ENCODE measurements around the gene MCTP1. TPM values are rescaled to one million over a fixed set of nuclear protein-coding genes. Genes with fewer than 3 reads are reported as not detected.

The MCTP1 gene
- total RNA-seq, 1 experiment from 2014 or later, result 0.44 TPM

DNA sequence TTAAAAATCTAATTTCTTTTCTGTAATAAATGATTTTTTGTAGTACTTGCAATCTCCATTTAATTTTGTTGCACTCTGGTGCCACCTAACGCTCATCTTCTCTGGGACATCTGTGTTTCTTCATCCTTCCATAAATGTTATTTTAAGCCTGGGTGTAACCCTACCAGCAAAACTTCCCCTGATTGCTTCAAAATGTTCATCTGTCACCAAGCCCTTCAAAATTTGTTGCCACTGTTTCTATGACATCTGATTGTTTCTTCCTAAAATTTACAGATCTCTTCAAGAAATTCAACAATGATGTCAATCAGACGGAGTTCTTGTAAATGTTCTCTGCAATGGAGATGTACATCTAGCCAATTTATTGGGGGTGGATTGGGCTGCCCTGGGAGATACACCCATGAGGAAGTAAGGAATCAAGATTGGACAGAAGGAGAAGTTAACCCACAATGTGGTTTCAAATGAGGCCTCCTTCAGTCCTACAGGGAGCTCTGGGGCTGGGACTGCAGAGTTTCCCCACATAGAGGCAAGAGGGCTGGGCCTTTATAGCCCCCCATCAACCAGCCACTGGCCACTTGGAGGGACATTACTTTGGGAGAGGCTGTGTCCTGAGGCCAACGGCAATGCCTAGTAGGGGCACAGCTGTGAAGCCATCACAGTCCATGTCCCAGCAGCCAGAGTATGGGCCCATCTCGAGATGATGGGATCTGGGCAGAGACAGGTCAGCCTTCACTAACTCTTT lies 23.3 kb downstream of the MCTP1 start:
- RAD21 ChIA-PET (ENCODE audit: low non-redundant PET in 1 of 2, low total read pairs in 2 of 2, uncharacterized antibody in 2 of 2, unreplicated experiment in 2 of 2), result no interaction called here
- POLR2A ChIA-PET, result no interaction called here

GRCh38 chr5:95256991-95257390 lies 27.9 kb downstream of the MCTP1 start:
- Histone ChIP-seq H3K9me2 (ENCODE audit: insufficient read depth) (no peaks in the 10 kb centered on the region), H3K27me3 (ENCODE audit: insufficient read depth, low read length) (no peaks in the 10 kb centered on the region), H3K9me3 (ENCODE audit: control insufficient read depth in 1 of 2, insufficient read depth in 1 of 2, low read depth in 1 of 2, low read length in 2 of 2) (no peaks in the 10 kb centered on the region), H3K4me2 (ENCODE audit: low read length) (no peak overlapping the region), H4K20me1 (ENCODE audit: insufficient read depth) (no peaks in the 10 kb centered on the region), H3K36me3 (ENCODE audit: control insufficient read depth in 1 of 2, insufficient read depth in 2 of 2, low read length in 2 of 2) (no peaks in the 10 kb centered on the region), H3K79me2 (ENCODE audit: insufficient read depth, low read length) (no peaks in the 10 kb centered on the region), H3K4me3 (replicated peaks in 1 of 2; ENCODE audit: low read depth in 1 of 2, low read length in 2 of 2) (no peak overlapping the region), H3K27ac (ENCODE audit: low read depth, low read length) (no peak overlapping the region), H3K9ac (ENCODE audit: low read length) (no peak overlapping the region), H3K4me1 (ENCODE audit: control insufficient read depth in 1 of 2, insufficient read depth in 2 of 2, low read length in 2 of 2) (no peaks in the 10 kb centered on the region), H2AFZ (ENCODE audit: low read depth, low read length, poor library complexity, severe bottlenecking) (no peak overlapping the region)
- intact Hi-C loops (cut with micrococcal nuclease), result no loop called here
- no peak for DNase-seq (ENCODE audit: low read depth, low spot score)
- ATAC-seq, result no peak
- CTCF ChIA-PET, result no interaction called here
- RAD21 ChIA-PET (ENCODE audit: low non-redundant PET in 1 of 2, low total read pairs in 2 of 2, uncharacterized antibody in 2 of 2, unreplicated experiment in 2 of 2), result no interaction called here
- no TSS peak for BruUV-seq (replicated peaks)
- POLR2A ChIA-PET, result no interaction called here
- TF ChIP-seq YY1 (IDR thresholded peaks at IDR 0.05; ENCODE audit: extremely low read depth, insufficient replicate concordance, low read depth, low read length) (no peak), EGR1 (IDR thresholded peaks at IDR 0.05; ENCODE audit: low read depth) (no peak), ATF3 (IDR thresholded peaks at IDR 0.05) (no peak), FOSL1 (IDR thresholded peaks at IDR 0.05; ENCODE audit: low read depth) (no peak), ZNF274 (IDR thresholded peaks at IDR 0.05; ENCODE audit: low read depth, low read length) (no peak), ELF1 (IDR thresholded peaks at IDR 0.05; ENCODE audit: borderline replicate concordance, low read depth) (no peak)
- TF ChIP-seq, protein P1, sequence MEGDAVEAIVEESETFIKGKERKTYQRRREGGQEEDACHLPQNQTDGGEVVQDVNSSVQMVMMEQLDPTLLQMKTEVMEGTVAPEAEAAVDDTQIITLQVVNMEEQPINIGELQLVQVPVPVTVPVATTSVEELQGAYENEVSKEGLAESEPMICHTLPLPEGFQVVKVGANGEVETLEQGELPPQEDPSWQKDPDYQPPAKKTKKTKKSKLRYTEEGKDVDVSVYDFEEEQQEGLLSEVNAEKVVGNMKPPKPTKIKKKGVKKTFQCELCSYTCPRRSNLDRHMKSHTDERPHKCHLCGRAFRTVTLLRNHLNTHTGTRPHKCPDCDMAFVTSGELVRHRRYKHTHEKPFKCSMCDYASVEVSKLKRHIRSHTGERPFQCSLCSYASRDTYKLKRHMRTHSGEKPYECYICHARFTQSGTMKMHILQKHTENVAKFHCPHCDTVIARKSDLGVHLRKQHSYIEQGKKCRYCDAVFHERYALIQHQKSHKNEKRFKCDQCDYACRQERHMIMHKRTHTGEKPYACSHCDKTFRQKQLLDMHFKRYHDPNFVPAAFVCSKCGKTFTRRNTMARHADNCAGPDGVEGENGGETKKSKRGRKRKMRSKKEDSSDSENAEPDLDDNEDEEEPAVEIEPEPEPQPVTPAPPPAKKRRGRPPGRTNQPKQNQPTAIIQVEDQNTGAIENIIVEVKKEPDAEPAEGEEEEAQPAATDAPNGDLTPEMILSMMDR (IDR thresholded peaks at IDR 0.05 in 2 of 3, conservative IDR thresholded peaks at IDR 0.05 in 1 of 3; ENCODE audit: borderline replicate concordance in 1 of 3, insufficient read depth in 1 of 3, low read depth in 2 of 3, low read length in 2 of 3), result no peak

More for the DNA sequence above, 23.3 kb downstream of the MCTP1 start:
- Histone ChIP-seq H3K79me2 (ENCODE audit: insufficient read depth, low read length) (no peaks in the 10 kb centered on the region), H3K4me1 (ENCODE audit: control insufficient read depth in 1 of 2, insufficient read depth in 2 of 2, low read length in 2 of 2) (no peaks in the 10 kb centered on the region), H3K9me3 (ENCODE audit: control insufficient read depth in 1 of 2, insufficient read depth in 1 of 2, low read depth in 1 of 2, low read length in 2 of 2) (no peaks in the 10 kb centered on the region), H3K27ac (ENCODE audit: low read depth, low read length) (no peak overlapping the region), H3K4me3 (replicated peaks in 1 of 2; ENCODE audit: low read depth in 1 of 2, low read length in 2 of 2) (no peak overlapping the region), H3K27me3 (ENCODE audit: insufficient read depth, low read length) (no peaks in the 10 kb centered on the region), H3K9me2 (ENCODE audit: insufficient read depth) (no peaks in the 10 kb centered on the region), H3K4me2 (ENCODE audit: low read length) (no peak overlapping the region), H3K36me3 (ENCODE audit: control insufficient read depth in 1 of 2, insufficient read depth in 2 of 2, low read length in 2 of 2) (no peaks in the 10 kb centered on the region), H3K9ac (ENCODE audit: low read length) (no peak overlapping the region), H2AFZ (ENCODE audit: low read depth, low read length, poor library complexity, severe bottlenecking) (no peak overlapping the region), H4K20me1 (ENCODE audit: insufficient read depth) (no peaks in the 10 kb centered on the region)
- no peak for DNase-seq (ENCODE audit: low read depth, low spot score)
- TF ChIP-seq, protein P1 (IDR thresholded peaks at IDR 0.05 in 2 of 3, conservative IDR thresholded peaks at IDR 0.05 in 1 of 3; ENCODE audit: borderline replicate concordance in 1 of 3, insufficient read depth in 1 of 3, low read depth in 2 of 3, low read length in 2 of 3), result peak; percentile 51 to 56 (median 54); a peak in 4 of 6 replicates
- TF ChIP-seq SIN3A (IDR thresholded peaks at IDR 0.05; ENCODE audit: low read depth) (no peak), RAD21 (IDR thresholded peaks at IDR 0.05; ENCODE audit: low read depth) (peak; percentile 69), POLR2A (IDR thresholded peaks at IDR 0.05; ENCODE audit: borderline replicate concordance, extremely low read depth, insufficient read depth, insufficient read length) (no peak)
- BruUV-seq (replicated peaks), result no TSS peak
- intact Hi-C loops (cut with micrococcal nuclease), result loop anchor here (1.0 to 5.0 kb wide), 2 partner anchors 293 to 429 kb away; no protein-coding TSS in a partner anchor
- CTCF ChIA-PET, result interaction anchor here (0.7 to 4.5 kb wide), 3 partner anchors 293 to 295 kb away, joined by 3 to 27 read pairs (median 11); no protein-coding TSS in a partner anchor
- peak; percentile 69; the same call in 1 of the 2 replicates for ATAC-seq

Measured in HCT116 (cell line).